OCI-LY7 (cell line): ENCODE results near the gene MRPS11.

Source experiments
- CTCF ChIP-seq: fragments of 200-600 bp; sonication (generic); conservative IDR thresholded peaks from 2 replicates; pipeline ENCODE4 v1.5.1; 2014; ENCODE audit warnings: mild to moderate bottlenecking, antibody characterized with exemption, low read length, moderate library complexity, mixed read lengths
- EZH2phosphoT487 ChIP-seq: fragments of 200-600 bp; sonication (generic); IDR thresholded peaks from 2 replicates; pipeline ENCODE4 v1.6.1; 2018; ENCODE audit warnings: low read depth, borderline replicate concordance, mild to moderate bottlenecking, mixed run types, antibody characterized with exemption, low read length, moderate library complexity, mixed read lengths

GRCh38 chr15:88470625-88471372, 3.3 kb downstream of the MRPS11 start:
- TF ChIP-seq CTCF (peak; percentile 49), EZH2phosphoT487 (no peak)
